H9 (cell line): Measurements from ENCODE around the gene FKTN. TPM values are rescaled to one million over a fixed set of nuclear protein-coding genes. Genes with fewer than 3 reads are reported as not detected.

Source experiments
- DNase-seq: peaks from one replicate; pipeline ENCODE4 v3.0.0-alpha.2; 2017
- H2AFZ ChIP-seq: one replicate; pipeline ENCODE4 v1.6.1; 2013; ENCODE audit warnings: mild to moderate bottlenecking, low read length, control low read depth, moderate library complexity
- H2AK5ac ChIP-seq: 2 replicates; pipeline ENCODE4 v1.6.1; 2013; ENCODE audit warnings: low read length, control low read depth, mixed read lengths; ENCODE audit not compliant: insufficient read length
- H2BK120ac ChIP-seq: one replicate; pipeline ENCODE4 v1.6.1; 2013; ENCODE audit warnings: low read depth, mild to moderate bottlenecking, low read length, control low read depth, inconsistent platforms; ENCODE audit not compliant: poor library complexity, severe bottlenecking
- H2BK12ac ChIP-seq: 2 replicates; pipeline ENCODE4 v1.6.1; 2013; ENCODE audit warnings: low read length, control low read depth, mixed read lengths, low read depth; ENCODE audit not compliant: insufficient read length
- H2BK15ac ChIP-seq: 2 replicates; pipeline ENCODE4 v1.6.1; 2013; ENCODE audit warnings: low read depth, low read length, control low read depth
- H2BK20ac ChIP-seq: one replicate; pipeline ENCODE4 v1.6.1; 2013; ENCODE audit warnings: low read depth, mild to moderate bottlenecking, low read length, control low read depth, inconsistent platforms; ENCODE audit not compliant: poor library complexity, severe bottlenecking
- H2BK5ac ChIP-seq: 2 replicates; pipeline ENCODE4 v1.6.1; 2013; ENCODE audit warnings: low read length, control low read depth, mixed read lengths; ENCODE audit not compliant: insufficient read length
- H3K14ac ChIP-seq: 2 replicates; pipeline ENCODE4 v1.6.1; 2013; ENCODE audit warnings: low read length, control low read depth; ENCODE audit not compliant: insufficient read depth
- H3K18ac ChIP-seq: 2 replicates; pipeline ENCODE4 v1.6.1; 2013; ENCODE audit warnings: low read depth, mild to moderate bottlenecking, mixed read lengths, low read length, control low read depth; ENCODE audit not compliant: insufficient read length
- H3K23ac ChIP-seq: 2 replicates; pipeline ENCODE4 v1.6.1; 2013; ENCODE audit warnings: low read length, control low read depth, mixed read lengths, low read depth; ENCODE audit not compliant: insufficient read length
- H3K23me2 ChIP-seq: 2 replicates; pipeline ENCODE4 v1.6.1; 2013; ENCODE audit warnings: low read depth, mild to moderate bottlenecking, mixed read lengths, low read length, control low read depth; ENCODE audit not compliant: insufficient read length, poor library complexity, severe bottlenecking
- H3K27ac ChIP-seq: 2 replicates; pipeline ENCODE4 v1.5.1; 2013; ENCODE audit warnings: low read length, control low read depth, mixed read lengths, low read depth; ENCODE audit not compliant: insufficient read length
- H3K27me3 ChIP-seq: 2 replicates; pipeline ENCODE4 v1.6.1; 2013; ENCODE audit warnings: low read length, control low read depth, inconsistent platforms; ENCODE audit not compliant: insufficient read depth
- H3K4ac ChIP-seq: 2 replicates; pipeline ENCODE4 v1.6.1; 2013; ENCODE audit warnings: low read depth, mild to moderate bottlenecking, control low read depth, inconsistent platforms, low read length, moderate library complexity
- H3K4me1 ChIP-seq: 2 replicates; pipeline ENCODE4 v1.6.1; 2013; ENCODE audit warnings: low read length, control low read depth, inconsistent platforms; ENCODE audit not compliant: insufficient read depth
- H3K4me2 ChIP-seq: 2 replicates; pipeline ENCODE4 v1.6.1; 2013; ENCODE audit warnings: low read length, control low read depth, mixed read lengths; ENCODE audit not compliant: insufficient read length, insufficient read depth
- H3K56ac ChIP-seq: 2 replicates; pipeline ENCODE4 v1.6.1; 2013; ENCODE audit warnings: low read depth, mild to moderate bottlenecking, mixed read lengths, low read length, control low read depth; ENCODE audit not compliant: insufficient read length
- H3K79me1 ChIP-seq: 2 replicates; pipeline ENCODE4 v1.6.1; 2013; ENCODE audit warnings: low read depth, mild to moderate bottlenecking, moderate library complexity, low read length, control low read depth, inconsistent platforms; ENCODE audit not compliant: insufficient read depth, poor library complexity, severe bottlenecking
- H3K79me2 ChIP-seq: 2 replicates; pipeline ENCODE4 v1.6.1; 2013; ENCODE audit warnings: low read length, control low read depth, inconsistent platforms; ENCODE audit not compliant: insufficient read depth
- H3K9ac ChIP-seq: 2 replicates; pipeline ENCODE4 v1.6.1; 2013; ENCODE audit warnings: low read length, control low read depth, mixed read lengths; ENCODE audit not compliant: insufficient read length; ENCODE audit errors: extremely low read depth
- H3K9me3 ChIP-seq: one replicate; pipeline ENCODE4 v1.6.1; 2013; ENCODE audit warnings: low read depth, low read length, inconsistent platforms; ENCODE audit not compliant: control insufficient read depth
- H3T11ph ChIP-seq: one replicate; pipeline ENCODE4 v1.6.1; 2013; ENCODE audit warnings: mild to moderate bottlenecking, low read length, control low read depth, inconsistent platforms
- H4K20me1 ChIP-seq: one replicate; pipeline ENCODE4 v1.6.1; 2013; ENCODE audit not compliant: control insufficient read depth, insufficient read length, insufficient read depth
- H4K5ac ChIP-seq: 2 replicates; pipeline ENCODE4 v1.6.1; 2013; ENCODE audit warnings: low read depth, mild to moderate bottlenecking, mixed read lengths, low read length, control low read depth; ENCODE audit not compliant: insufficient read length
- H4K8ac ChIP-seq: replicated peaks from 2 replicates; pipeline ENCODE4 v1.6.1; 2013; ENCODE audit warnings: low read length, control low read depth, mixed read lengths, low read depth; ENCODE audit not compliant: insufficient read length
- H4K91ac ChIP-seq: 2 replicates; pipeline ENCODE4 v1.6.1; 2013; ENCODE audit warnings: low read depth, mild to moderate bottlenecking, moderate library complexity, mixed read lengths, low read length, control low read depth; ENCODE audit not compliant: insufficient read length
- H3K27ac Mint-ChIP-seq, 3 experiments: 2 replicates in 2 of 3; 3 replicates in 1 of 3; pipeline ENCODE4 v1.8.0; 2020 to 2021; ENCODE audit warnings: mixed read lengths in 3 of 3, mild to moderate bottlenecking in 1 of 3, moderate library complexity in 1 of 3
- H3K27me3 Mint-ChIP-seq: 2 replicates; pipeline ENCODE4 v1.8.0; 2021; ENCODE audit warnings: low read depth, mild to moderate bottlenecking, moderate library complexity, mixed read lengths
- H3K36me3 Mint-ChIP-seq, 3 experiments: 2 replicates in 2 of 3; 3 replicates in 1 of 3; pipeline ENCODE4 v1.8.0; 2020 to 2021; ENCODE audit warnings: low read depth in 3 of 3, mixed read lengths in 3 of 3; ENCODE audit not compliant: insufficient read depth in 1 of 3
- H3K4me1 Mint-ChIP-seq, 2 experiments: 2 replicates each; pipeline ENCODE4 v1.8.0; 2020; ENCODE audit warnings: mixed read lengths in 2 of 2
- H3K4me3 Mint-ChIP-seq, 2 experiments: 2 replicates in 1 of 2; 3 replicates in 1 of 2; pipeline ENCODE4 v1.8.0; 2020 to 2021; ENCODE audit warnings: mild to moderate bottlenecking in 2 of 2, mixed read lengths in 2 of 2, moderate library complexity in 1 of 2
- H3K9me3 Mint-ChIP-seq, 2 experiments: 2 replicates in 1 of 2; 3 replicates in 1 of 2; pipeline ENCODE4 v1.8.0; 2020; ENCODE audit warnings: mild to moderate bottlenecking in 2 of 2, mixed read lengths in 2 of 2, moderate library complexity in 1 of 2
- total RNA-seq: library from RNA; stranded (reverse); gene quantifications from 2 replicates; pipeline ENCODE4 v1.2.1, GENCODE V29; 2021
- TF ChIP-seq, protein P1 (sequence below): fragments of 200-600 bp; sonication (generic); conservative IDR thresholded peaks from 3 replicates; pipeline ENCODE4 v1.8.0; 2021; ENCODE audit warnings: antibody characterized with exemption, mild to moderate bottlenecking

The FKTN gene
- total RNA-seq, 1 experiment from 2014 or later = 14.3 TPM

DNA sequence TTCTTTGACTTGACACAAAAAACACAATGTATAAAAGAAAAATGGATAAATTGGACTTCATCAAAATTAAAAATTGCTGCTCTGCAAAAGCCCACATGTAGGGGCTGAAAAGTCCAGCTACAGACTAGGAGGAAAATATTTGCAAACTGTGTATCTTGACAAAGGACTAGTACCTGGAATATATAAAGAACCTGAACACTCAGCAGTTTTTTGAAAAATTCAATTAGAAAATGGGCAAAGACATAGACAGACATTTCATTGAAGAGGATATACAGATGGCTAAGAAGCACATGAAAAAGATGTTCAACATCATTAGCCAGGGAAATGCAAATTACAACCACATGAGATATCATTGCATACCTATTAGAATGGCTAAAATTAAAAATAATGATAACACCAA, 85.9 kb downstream of the FKTN start:
- Histone ChIP-seq H3K4me1 (no peaks in the 10 kb centered on the region), H3T11ph (no peak overlapping the region), H2BK12ac (no peak overlapping the region), H3K79me1 (no peaks in the 10 kb centered on the region), H3K18ac (no peak overlapping the region), H3K9me3 (no peaks in the 10 kb centered on the region), H2BK15ac (no peak overlapping the region), H2BK120ac (no peak overlapping the region), H3K27ac (no peak overlapping the region), H4K8ac (no peak overlapping the region), H3K4me2 (no peak overlapping the region), H4K20me1 (no peaks in the 10 kb centered on the region), H3K14ac (no peak overlapping the region), H3K23me2 (no peaks in the 10 kb centered on the region), H3K23ac (no peak overlapping the region), H3K79me2 (no peaks in the 10 kb centered on the region), H3K4ac (no peak overlapping the region), H2BK5ac (no peak overlapping the region), H2AFZ (no peak overlapping the region), H3K56ac (no peak overlapping the region), H3K27me3 (no peaks in the 10 kb centered on the region), H2BK20ac (no peak overlapping the region), H2AK5ac (no peak overlapping the region), H3K9ac (no peak overlapping the region), H4K91ac (no peak overlapping the region), H4K5ac (no peak overlapping the region)
- H3K4me1 Mint-ChIP-seq = peaks cover 19 to 30% of the 10 kb centered on the region in 2 experiments
- peaks cover 3 to 8% of the 10 kb centered on the region in 2 experiments; a peak in 4 of 5 replicates for H3K9me3 Mint-ChIP-seq
- TF ChIP-seq, protein P1, sequence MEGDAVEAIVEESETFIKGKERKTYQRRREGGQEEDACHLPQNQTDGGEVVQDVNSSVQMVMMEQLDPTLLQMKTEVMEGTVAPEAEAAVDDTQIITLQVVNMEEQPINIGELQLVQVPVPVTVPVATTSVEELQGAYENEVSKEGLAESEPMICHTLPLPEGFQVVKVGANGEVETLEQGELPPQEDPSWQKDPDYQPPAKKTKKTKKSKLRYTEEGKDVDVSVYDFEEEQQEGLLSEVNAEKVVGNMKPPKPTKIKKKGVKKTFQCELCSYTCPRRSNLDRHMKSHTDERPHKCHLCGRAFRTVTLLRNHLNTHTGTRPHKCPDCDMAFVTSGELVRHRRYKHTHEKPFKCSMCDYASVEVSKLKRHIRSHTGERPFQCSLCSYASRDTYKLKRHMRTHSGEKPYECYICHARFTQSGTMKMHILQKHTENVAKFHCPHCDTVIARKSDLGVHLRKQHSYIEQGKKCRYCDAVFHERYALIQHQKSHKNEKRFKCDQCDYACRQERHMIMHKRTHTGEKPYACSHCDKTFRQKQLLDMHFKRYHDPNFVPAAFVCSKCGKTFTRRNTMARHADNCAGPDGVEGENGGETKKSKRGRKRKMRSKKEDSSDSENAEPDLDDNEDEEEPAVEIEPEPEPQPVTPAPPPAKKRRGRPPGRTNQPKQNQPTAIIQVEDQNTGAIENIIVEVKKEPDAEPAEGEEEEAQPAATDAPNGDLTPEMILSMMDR = no peak
- peaks cover 0 to 11% (median 6%) of the 10 kb centered on the region in 3 experiments; a peak in 3 of 7 replicates for H3K36me3 Mint-ChIP-seq
- no peak overlapping the region for H3K4me3 Mint-ChIP-seq
- H3K27ac Mint-ChIP-seq = no peak overlapping the region
- 0 out of 2 replicates have a peak, but pooled peaks cover 1% of the 10 kb centered on the region for H3K27me3 Mint-ChIP-seq
- no peak for DNase-seq
